HFFc6 (cell line): ENCODE measurements around the gene NRIP2. TPM values are rescaled to one million over a fixed set of nuclear protein-coding genes. Genes with fewer than 3 reads are reported as not detected.

Experiments
- DNase-seq: peaks from one replicate; pipeline ENCODE4 v3.0.0-alpha.2; 2018
- H3K27ac Mint-ChIP-seq: 2 replicates; pipeline ENCODE4 v1.8.0; 2020; ENCODE audit warnings: mild to moderate bottlenecking, mixed read lengths
- H3K27me3 Mint-ChIP-seq: 2 replicates; pipeline ENCODE4 v1.8.0; 2021; ENCODE audit warnings: mild to moderate bottlenecking, moderate library complexity, mixed read lengths; ENCODE audit not compliant: insufficient read depth
- H3K36me3 Mint-ChIP-seq: 2 replicates; pipeline ENCODE4 v1.8.0; 2021; ENCODE audit warnings: low read depth, mixed read lengths
- H3K4me1 Mint-ChIP-seq: 2 replicates; pipeline ENCODE4 v1.8.0; 2020; ENCODE audit warnings: low read depth, mixed read lengths
- H3K4me3 Mint-ChIP-seq: 2 replicates; pipeline ENCODE4 v1.8.0; 2020; ENCODE audit warnings: mild to moderate bottlenecking, moderate library complexity, mixed read lengths
- H3K9me3 Mint-ChIP-seq: 2 replicates; pipeline ENCODE4 v1.8.0; 2020; ENCODE audit warnings: mild to moderate bottlenecking, mixed read lengths
- total RNA-seq, 6 experiments: library from RNA; stranded (reverse); fragmentation: NEBNext Ultra II Directional; extraction: Animal tissue kit (Norgen Biotek cat#: 25700); gene quantifications; 2 replicates in 1 of 6; 3 replicates in 5 of 6; pipeline ENCODE4 v1.2.3, GENCODE V29; 2021
- TF ChIP-seq, protein P1 (sequence below): fragments of 200-600 bp; sonication (generic); IDR thresholded peaks from 2 replicates; pipeline ENCODE4 v1.5.0; 2021; ENCODE audit warnings: antibody characterized with exemption, mild to moderate bottlenecking

The NRIP2 gene
- total RNA-seq, 6 experiments from 2014 or later = not detected

DNA sequence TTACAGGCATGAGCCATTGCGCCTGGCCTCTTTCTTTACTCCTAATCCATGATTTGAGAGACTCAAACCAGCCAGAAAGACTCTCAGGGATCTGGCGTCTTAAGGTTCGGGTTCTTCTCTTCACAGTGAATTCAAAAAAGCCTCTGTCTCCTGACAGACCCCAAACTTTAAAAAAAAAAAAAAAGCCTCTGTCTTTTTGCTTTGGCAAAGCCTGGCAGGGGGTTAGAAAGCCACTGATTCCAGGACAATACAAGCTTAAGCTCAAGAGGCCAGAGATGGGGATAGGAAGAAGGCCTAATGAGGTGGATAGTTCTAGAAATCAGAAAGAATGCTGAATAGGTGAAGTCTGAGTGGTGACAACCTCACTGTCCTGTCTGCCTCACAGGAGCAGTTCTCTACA, 8.8 kb downstream of the NRIP2 start:
- DNase-seq = no peak
- Mint-ChIP-seq H3K27ac (no peak overlapping the region), H3K4me1 (no peaks in the 10 kb centered on the region), H3K9me3 (no peaks in the 10 kb centered on the region), H3K4me3 (no peak overlapping the region), H3K36me3 (peaks cover 25% of the 10 kb centered on the region; the same call in 1 of the 2 replicates), H3K27me3 (peaks cover 1% of the 10 kb centered on the region)
- TF ChIP-seq, protein P1, sequence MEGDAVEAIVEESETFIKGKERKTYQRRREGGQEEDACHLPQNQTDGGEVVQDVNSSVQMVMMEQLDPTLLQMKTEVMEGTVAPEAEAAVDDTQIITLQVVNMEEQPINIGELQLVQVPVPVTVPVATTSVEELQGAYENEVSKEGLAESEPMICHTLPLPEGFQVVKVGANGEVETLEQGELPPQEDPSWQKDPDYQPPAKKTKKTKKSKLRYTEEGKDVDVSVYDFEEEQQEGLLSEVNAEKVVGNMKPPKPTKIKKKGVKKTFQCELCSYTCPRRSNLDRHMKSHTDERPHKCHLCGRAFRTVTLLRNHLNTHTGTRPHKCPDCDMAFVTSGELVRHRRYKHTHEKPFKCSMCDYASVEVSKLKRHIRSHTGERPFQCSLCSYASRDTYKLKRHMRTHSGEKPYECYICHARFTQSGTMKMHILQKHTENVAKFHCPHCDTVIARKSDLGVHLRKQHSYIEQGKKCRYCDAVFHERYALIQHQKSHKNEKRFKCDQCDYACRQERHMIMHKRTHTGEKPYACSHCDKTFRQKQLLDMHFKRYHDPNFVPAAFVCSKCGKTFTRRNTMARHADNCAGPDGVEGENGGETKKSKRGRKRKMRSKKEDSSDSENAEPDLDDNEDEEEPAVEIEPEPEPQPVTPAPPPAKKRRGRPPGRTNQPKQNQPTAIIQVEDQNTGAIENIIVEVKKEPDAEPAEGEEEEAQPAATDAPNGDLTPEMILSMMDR = no peak

DNA sequence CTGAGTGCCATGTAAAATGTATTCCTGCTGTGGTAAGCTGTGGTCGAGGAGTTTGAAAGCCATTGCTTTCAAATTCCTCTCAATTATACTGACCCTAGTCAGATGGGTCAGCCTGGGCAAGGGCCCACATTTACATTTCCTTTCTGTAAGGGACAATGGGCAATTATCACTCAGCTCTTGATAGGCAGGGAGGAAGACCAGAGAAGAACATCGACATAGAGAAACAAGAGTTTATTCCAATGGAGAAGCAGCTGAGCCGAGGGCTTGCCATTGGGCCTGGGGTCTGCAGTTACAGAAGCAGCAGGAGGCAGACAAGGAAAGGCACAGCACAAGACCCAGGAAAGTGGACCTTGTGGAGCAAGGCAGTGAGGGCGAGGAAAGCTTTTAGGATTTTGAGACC, 9.7 kb downstream of the NRIP2 start:
- no peak for DNase-seq
- Mint-ChIP-seq H3K27me3 (peaks cover 1% of the 10 kb centered on the region), H3K9me3 (no peaks in the 10 kb centered on the region), H3K4me1 (no peaks in the 10 kb centered on the region), H3K4me3 (no peak overlapping the region), H3K27ac (no peak overlapping the region), H3K36me3 (peaks cover 25% of the 10 kb centered on the region; the same call in 1 of the 2 replicates)
- TF ChIP-seq, protein P1 = no peak

DNA sequence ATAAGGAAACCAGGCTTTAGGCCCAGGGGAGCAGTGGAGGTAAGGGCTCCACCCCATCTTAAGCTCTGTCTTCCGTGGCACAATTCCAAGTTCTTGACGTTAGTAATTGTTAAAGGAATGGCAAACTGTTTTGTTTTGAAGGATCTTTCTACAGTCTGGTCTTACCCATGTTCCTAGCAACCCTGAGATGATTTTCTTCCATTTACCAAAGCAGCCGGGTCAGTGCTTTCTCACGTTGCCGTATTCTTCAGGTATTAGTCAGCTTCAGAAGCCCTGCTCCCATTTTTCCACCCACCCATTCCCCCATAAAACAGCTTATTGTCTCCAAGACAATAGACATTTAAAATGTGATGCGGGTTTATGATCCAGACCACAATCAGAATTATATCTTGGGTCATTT, 10.3 kb downstream of the NRIP2 start:
- Mint-ChIP-seq H3K9me3 (no peaks in the 10 kb centered on the region), H3K27me3 (peaks cover 1% of the 10 kb centered on the region), H3K36me3 (peaks cover 25% of the 10 kb centered on the region; the same call in 1 of the 2 replicates), H3K4me1 (no peaks in the 10 kb centered on the region), H3K27ac (no peak overlapping the region), H3K4me3 (no peak overlapping the region)
- TF ChIP-seq, protein P1 = no peak
- DNase-seq = no peak

DNA sequence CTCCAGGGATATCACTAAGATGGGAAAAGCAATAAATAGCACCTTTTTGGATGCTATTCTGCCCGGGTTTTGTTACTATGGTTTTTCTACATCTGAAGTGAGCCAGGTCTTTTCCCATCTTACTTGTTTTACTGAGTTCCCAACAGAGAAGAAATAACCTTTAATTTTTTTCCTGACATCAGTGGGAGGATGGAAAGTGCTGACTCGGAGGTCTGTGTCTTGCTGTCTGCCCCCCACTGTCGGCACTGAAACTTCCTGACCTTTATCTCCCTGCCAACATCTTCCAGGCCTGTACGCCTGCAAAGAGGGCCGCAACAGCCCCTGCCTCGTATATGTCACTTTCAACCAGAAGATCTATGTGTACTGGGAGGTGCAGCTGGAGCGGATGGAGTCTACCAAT, 11.4 kb downstream of the NRIP2 start:
- H3K36me3 Mint-ChIP-seq = peaks cover 25% of the 10 kb centered on the region; the same call in 1 of the 2 replicates
- TF ChIP-seq, protein P1 = no peak
- no peaks in the 10 kb centered on the region for H3K4me1 Mint-ChIP-seq
- peaks cover 1% of the 10 kb centered on the region for H3K27me3 Mint-ChIP-seq
- H3K4me3 Mint-ChIP-seq = no peak overlapping the region
- H3K9me3 Mint-ChIP-seq = no peaks in the 10 kb centered on the region
- DNase-seq = no peak
- H3K27ac Mint-ChIP-seq = no peak overlapping the region

DNA sequence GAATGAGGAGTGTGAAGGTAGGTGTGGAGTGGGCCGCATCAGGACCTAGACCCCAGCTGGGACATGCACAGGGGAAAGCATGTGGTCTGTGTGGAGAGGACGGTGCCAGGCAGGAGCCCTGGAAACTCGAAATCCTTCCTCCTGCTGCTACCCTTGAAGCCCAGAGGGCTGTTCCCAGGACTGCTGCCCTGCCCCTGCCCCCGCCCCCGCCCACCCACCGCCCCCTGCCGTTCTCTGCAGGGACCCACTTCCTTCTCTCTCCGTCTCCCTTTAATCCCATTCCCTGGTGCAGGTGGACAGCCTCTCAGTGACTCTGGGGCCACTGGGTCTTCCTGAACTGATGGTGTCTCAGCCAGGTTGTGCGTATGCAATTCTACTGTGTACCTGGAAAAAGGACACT, 14.4 kb downstream of the NRIP2 start:
- H3K9me3 Mint-ChIP-seq = no peaks in the 10 kb centered on the region
- H3K27ac Mint-ChIP-seq = no peak overlapping the region
- peaks cover under 1% of the 10 kb centered on the region; the same call in 1 of the 2 replicates for H3K4me1 Mint-ChIP-seq
- peaks cover 27% of the 10 kb centered on the region; the same call in 1 of the 2 replicates for H3K36me3 Mint-ChIP-seq
- DNase-seq = no peak
- peaks cover 1% of the 10 kb centered on the region for H3K27me3 Mint-ChIP-seq
- H3K4me3 Mint-ChIP-seq = no peak overlapping the region
- TF ChIP-seq, protein P1 = no peak

DNA sequence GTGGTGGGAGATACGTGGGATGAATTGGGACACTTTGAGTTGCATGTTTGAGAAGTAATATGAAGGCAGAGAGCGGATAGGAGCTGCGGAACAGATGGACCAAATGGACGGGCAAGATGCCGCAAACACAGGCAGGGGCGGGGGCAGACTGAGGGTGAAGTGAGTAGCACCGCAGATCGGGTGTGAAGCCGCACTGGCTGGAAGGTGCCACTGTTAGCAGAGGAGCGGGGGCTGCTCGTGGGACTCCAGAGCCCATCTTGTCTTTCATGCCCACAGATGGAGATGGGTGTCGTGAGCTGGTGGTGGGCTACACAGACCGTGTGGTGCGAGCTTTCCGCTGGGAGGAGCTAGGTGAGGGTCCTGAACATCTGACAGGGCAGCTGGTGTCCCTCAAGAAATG, 15.0 kb downstream of the NRIP2 start:
- Mint-ChIP-seq H3K4me1 (peaks cover 5% of the 10 kb centered on the region; the same call in 1 of the 2 replicates), H3K27me3 (peaks cover 1% of the 10 kb centered on the region), H3K36me3 (peaks cover 21% of the 10 kb centered on the region; the same call in 1 of the 2 replicates), H3K4me3 (no peak overlapping the region), H3K27ac (no peak overlapping the region), H3K9me3 (no peaks in the 10 kb centered on the region)
- TF ChIP-seq, protein P1 = no peak
- no peak for DNase-seq
